ENCODE data around the gene SPTLC3. TPM values are rescaled to one million over a fixed set of nuclear protein-coding genes. Genes with fewer than 3 reads are reported as not detected.

The SPTLC3 gene
- polyA plus RNA-seq, 1 donor from 2014 or later: not detected

DNA sequence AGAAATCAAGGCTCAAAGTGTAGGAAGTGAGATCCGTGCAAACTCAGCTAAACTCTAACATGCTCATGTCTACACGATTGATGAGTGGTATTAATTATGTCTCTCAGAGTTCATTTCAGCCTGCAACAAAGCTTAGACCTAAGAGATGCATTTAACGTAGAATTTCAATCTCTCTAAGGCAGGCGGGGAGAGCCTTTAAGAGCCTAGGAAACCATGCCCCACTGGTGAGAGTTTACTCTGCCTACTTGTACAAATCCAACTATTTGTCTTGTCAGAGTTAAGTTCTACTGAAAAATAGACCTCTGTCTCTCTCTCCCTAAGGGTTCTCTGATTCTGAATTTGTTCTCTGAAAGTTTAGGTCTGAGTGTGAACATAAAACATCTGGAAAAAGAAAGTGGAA is 100.9 kb downstream of the SPTLC3 start:
- Histone ChIP-seq H3K36me3 (ENCODE audit: insufficient read depth, low read length) (no peaks in the 10 kb centered on the region), H3K4me3 (ENCODE audit: low read length) (no peak overlapping the region), H3K9ac (ENCODE audit: low read length) (no peak overlapping the region), H4K20me1 (ENCODE audit: insufficient read depth) (no peaks in the 10 kb centered on the region), H3K9me2 (ENCODE audit: insufficient read depth, low read length) (no peaks in the 10 kb centered on the region), H3K27me3 (ENCODE audit: insufficient read depth, low read depth, low read length) (no peaks in the 10 kb centered on the region), H3K9me3 (ENCODE audit: low read length) (no peaks in the 10 kb centered on the region), H3K4me2 (ENCODE audit: low read length) (no peak overlapping the region), H3K79me2 (replicated peaks; ENCODE audit: insufficient read depth, low read length) (no peaks in the 10 kb centered on the region), H2AFZ (ENCODE audit: low read depth, low read length) (no peak overlapping the region), H3K27ac (ENCODE audit: low read length) (no peak overlapping the region), H3F3A (ENCODE audit: insufficient read depth, low read length, poor library complexity, severe bottlenecking) (no peaks in the 10 kb centered on the region)
- TF ChIP-seq, protein P1, sequence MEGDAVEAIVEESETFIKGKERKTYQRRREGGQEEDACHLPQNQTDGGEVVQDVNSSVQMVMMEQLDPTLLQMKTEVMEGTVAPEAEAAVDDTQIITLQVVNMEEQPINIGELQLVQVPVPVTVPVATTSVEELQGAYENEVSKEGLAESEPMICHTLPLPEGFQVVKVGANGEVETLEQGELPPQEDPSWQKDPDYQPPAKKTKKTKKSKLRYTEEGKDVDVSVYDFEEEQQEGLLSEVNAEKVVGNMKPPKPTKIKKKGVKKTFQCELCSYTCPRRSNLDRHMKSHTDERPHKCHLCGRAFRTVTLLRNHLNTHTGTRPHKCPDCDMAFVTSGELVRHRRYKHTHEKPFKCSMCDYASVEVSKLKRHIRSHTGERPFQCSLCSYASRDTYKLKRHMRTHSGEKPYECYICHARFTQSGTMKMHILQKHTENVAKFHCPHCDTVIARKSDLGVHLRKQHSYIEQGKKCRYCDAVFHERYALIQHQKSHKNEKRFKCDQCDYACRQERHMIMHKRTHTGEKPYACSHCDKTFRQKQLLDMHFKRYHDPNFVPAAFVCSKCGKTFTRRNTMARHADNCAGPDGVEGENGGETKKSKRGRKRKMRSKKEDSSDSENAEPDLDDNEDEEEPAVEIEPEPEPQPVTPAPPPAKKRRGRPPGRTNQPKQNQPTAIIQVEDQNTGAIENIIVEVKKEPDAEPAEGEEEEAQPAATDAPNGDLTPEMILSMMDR (IDR thresholded peaks at IDR 0.05; ENCODE audit: poor library complexity, severe bottlenecking): no peak
- TF ChIP-seq RAD21 (conservative IDR thresholded peaks at IDR 0.05) (no peak), SMC3 (conservative IDR thresholded peaks at IDR 0.05; ENCODE audit: poor library complexity) (no peak), EZH2 (IDR thresholded peaks at IDR 0.05; ENCODE audit: borderline replicate concordance, insufficient read depth, low read length, poor library complexity, severe bottlenecking) (no peak), TAF1 (IDR thresholded peaks at IDR 0.05; ENCODE audit: low read depth) (no peak), POLR2AphosphoS5 (IDR thresholded peaks at IDR 0.05) (no peak)
- TF ChIP-seq, protein P2, sequence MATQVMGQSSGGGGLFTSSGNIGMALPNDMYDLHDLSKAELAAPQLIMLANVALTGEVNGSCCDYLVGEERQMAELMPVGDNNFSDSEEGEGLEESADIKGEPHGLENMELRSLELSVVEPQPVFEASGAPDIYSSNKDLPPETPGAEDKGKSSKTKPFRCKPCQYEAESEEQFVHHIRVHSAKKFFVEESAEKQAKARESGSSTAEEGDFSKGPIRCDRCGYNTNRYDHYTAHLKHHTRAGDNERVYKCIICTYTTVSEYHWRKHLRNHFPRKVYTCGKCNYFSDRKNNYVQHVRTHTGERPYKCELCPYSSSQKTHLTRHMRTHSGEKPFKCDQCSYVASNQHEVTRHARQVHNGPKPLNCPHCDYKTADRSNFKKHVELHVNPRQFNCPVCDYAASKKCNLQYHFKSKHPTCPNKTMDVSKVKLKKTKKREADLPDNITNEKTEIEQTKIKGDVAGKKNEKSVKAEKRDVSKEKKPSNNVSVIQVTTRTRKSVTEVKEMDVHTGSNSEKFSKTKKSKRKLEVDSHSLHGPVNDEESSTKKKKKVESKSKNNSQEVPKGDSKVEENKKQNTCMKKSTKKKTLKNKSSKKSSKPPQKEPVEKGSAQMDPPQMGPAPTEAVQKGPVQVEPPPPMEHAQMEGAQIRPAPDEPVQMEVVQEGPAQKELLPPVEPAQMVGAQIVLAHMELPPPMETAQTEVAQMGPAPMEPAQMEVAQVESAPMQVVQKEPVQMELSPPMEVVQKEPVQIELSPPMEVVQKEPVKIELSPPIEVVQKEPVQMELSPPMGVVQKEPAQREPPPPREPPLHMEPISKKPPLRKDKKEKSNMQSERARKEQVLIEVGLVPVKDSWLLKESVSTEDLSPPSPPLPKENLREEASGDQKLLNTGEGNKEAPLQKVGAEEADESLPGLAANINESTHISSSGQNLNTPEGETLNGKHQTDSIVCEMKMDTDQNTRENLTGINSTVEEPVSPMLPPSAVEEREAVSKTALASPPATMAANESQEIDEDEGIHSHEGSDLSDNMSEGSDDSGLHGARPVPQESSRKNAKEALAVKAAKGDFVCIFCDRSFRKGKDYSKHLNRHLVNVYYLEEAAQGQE (IDR thresholded peaks at IDR 0.05; ENCODE audit: borderline replicate concordance): no peak

DNA sequence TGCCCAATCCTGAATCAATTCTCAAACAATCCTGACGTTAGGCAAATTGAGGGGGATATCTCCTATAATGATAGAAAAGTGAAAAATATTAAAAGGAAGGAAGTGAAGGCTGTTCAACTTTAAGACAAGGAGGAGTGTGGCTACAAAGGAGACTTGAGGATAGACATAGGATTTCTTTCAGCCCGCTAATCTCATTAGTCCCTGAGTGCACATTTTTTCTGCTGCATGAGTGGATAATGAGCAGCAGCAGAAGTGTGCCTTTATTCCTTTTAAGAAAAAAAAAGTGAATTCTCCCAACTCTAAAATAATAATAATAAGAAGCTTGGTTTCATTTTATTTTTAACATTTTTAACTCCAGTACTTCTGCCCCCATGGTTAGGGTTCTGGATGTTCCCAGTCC is 102.0 kb downstream of the SPTLC3 start:
- Histone ChIP-seq H3K79me2 (replicated peaks; ENCODE audit: insufficient read depth, low read length) (no peaks in the 10 kb centered on the region), H3K9me3 (ENCODE audit: low read length) (no peaks in the 10 kb centered on the region), H3K27me3 (ENCODE audit: insufficient read depth, low read depth, low read length) (no peaks in the 10 kb centered on the region), H3K27ac (ENCODE audit: low read length) (no peak overlapping the region), H3K4me3 (ENCODE audit: low read length) (no peak overlapping the region), H3K9me2 (ENCODE audit: insufficient read depth, low read length) (no peaks in the 10 kb centered on the region), H4K20me1 (ENCODE audit: insufficient read depth) (no peaks in the 10 kb centered on the region), H3K9ac (ENCODE audit: low read length) (no peak overlapping the region), H3K36me3 (ENCODE audit: insufficient read depth, low read length) (no peaks in the 10 kb centered on the region), H2AFZ (ENCODE audit: low read depth, low read length) (no peak overlapping the region), H3K4me2 (ENCODE audit: low read length) (no peak overlapping the region), H3F3A (ENCODE audit: insufficient read depth, low read length, poor library complexity, severe bottlenecking) (no peaks in the 10 kb centered on the region)
- no peak for TF ChIP-seq POLR2AphosphoS5 (IDR thresholded peaks at IDR 0.05)
- TF ChIP-seq TAF1 (IDR thresholded peaks at IDR 0.05; ENCODE audit: low read depth): no peak
- no peak for TF ChIP-seq RAD21 (conservative IDR thresholded peaks at IDR 0.05)
- TF ChIP-seq, protein P1 (IDR thresholded peaks at IDR 0.05; ENCODE audit: poor library complexity, severe bottlenecking): no peak
- TF ChIP-seq EP300 (conservative IDR thresholded peaks at IDR 0.05; ENCODE audit: poor library complexity, severe bottlenecking): no peak
- no peak for TF ChIP-seq EZH2 (IDR thresholded peaks at IDR 0.05; ENCODE audit: borderline replicate concordance, insufficient read depth, low read length, poor library complexity, severe bottlenecking)
- no peak for TF ChIP-seq MXI1 (conservative IDR thresholded peaks at IDR 0.05; ENCODE audit: poor library complexity, severe bottlenecking)
- TF ChIP-seq, protein P2 (IDR thresholded peaks at IDR 0.05; ENCODE audit: borderline replicate concordance): no peak
- TF ChIP-seq SMC3 (conservative IDR thresholded peaks at IDR 0.05; ENCODE audit: poor library complexity): no peak

All from neural cell (in vitro differentiated cells).